HG03575 (cell line): Measurements from ENCODE around the gene MGAT5B.

Source experiments
- ATAC-seq: cut with Tn5 transposase; IDR thresholded peaks from one replicate; pipeline ENCODE4 v1.9.1; 2021; ENCODE audit not compliant: unreplicated experiment, insufficient number of reproducible peaks, low FRiP score; ENCODE audit errors: extremely low read depth

MGAT5B gene

GRCh38 chr17:76872221-76872873 is 4.1 kb downstream of the MGAT5B start:
- no peak for ATAC-seq

- ATAC-seq = no peak
These were observed 4.6 kb downstream of the MGAT5B start for GRCh38 chr17:76872874-76873221.

GRCh38 chr17:76873856-76874255 is 5.7 kb downstream of the MGAT5B start:
- ATAC-seq = no peak

GRCh38 chr17:76877437-76877836 is 9.2 kb downstream of the MGAT5B start:
- no peak for ATAC-seq

DNA sequence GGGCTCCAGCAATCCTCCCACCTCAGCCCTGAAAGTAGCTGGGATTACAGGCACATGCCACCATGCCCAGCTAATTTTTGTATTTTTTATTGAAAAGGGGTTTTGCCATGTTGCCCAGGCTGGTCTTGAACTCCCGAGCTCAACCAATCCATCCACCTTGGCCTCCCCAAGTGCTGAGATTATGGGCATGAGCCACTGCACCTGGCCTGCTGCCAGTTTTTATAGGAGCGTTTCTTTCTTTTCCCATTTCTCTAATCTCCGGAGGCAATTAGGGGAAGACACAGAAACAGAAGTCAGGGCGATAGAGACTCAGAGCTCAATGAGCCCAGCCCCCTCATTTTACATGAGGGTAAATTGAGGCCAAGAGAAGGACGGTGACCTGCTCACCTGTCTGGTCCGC is 10.4 kb downstream of the MGAT5B start:
- no peak for ATAC-seq

GRCh38 chr17:76879254-76879653 is 11.1 kb downstream of the MGAT5B start:
- ATAC-seq = no peak

DNA sequence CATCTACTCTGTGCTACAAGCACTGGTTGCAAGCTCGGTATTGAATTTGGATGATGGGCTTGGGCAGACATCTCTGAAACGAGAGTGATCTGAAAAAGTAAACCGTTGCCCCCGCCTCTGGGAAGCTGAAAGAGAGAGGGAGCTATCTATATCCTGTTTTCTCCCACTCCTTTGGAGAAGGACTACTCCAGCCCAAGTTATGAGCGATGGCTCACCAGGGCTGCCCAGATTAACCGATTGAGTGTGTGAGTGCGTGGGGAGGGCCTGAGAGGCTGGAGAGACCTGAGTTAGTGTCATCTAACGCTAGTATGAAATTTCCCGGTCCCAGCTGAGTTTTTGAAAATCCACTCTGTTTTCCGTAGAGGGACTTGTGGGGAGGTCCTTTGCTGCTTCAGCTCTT is 11.5 kb downstream of the MGAT5B start:
- no peak for ATAC-seq

GRCh38 chr17:76880268-76880667 is 12.1 kb downstream of the MGAT5B start:
- ATAC-seq = no peak

GRCh38 chr17:76880971-76881370 is 12.8 kb downstream of the MGAT5B start:
- no peak for ATAC-seq

DNA sequence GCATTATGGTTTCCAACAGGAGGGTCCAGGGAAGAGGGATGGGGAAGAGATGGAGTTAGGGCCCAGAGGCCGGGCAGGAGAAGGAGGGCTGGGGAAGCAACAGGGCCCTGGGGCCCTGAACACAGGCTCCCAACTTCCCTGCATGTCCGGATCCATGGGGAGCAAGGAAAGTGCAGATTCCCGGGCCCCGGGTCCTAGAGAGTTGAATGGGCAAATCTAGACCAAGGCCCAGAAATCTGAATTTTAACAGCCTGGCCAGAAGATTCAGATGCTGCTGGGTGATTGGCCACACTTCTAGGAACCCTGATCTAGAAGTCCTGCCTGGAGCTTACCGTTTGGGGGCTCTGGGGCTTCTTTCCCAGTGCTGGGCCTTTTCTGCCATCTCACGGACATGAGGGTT is 13.2 kb downstream of the MGAT5B start:
- no peak for ATAC-seq

DNA sequence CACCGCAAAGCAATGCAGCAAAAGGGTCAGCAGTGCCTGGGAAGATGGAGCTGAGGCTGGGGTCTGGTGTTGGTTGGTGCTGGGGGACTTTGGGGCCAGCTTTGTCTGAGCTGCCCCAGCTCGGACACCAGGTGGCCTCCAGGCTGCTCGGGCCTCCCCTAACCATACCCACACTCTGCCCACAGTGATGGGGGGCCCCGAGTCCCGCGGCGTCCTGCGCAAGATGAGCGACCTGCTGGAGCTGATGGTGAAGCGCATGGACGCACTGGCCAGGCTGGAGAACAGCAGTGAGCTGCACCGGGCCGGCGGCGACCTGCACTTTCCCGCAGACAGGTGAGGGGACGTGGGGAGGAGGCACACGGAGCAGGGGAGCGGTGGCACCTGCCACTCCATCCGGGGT is 13.8 kb downstream of the MGAT5B start:
- no peak for ATAC-seq

DNA sequence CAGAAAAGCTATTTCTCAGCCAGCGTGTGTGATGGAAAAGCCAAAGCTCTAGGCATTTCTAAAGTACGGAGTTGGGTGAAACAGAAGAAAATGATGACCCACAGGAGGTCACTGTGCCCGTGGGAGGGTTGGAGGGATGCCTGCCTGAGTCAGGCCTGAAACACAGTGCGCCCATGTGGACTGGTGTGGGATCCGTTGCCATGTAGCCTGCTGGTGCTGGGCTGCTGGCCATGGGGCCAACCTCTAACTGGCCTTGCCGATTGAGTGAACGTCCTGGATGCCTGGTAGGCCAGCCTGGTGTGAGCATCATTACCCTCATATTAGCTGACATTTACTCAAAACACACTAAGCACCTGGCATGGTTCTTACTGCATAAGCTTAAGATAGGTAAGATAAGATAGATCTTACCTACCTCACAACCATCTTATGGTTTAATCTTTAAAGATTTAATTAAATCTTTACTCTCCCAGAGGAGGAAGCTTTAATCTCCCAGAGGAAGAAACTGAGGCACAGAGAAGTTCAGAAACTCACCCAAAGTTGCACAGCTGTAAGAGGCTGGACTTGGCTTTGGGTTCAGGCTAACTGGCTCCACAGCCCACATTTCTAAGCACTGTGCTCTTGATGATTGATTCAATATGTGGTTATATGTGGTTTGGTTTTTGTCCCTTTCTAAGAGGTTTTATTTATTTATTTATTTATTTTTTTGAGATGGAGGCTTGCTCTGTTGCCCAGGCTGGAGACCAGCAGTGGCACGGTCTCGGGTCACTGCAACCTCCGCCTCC is 15.7 kb downstream of the MGAT5B start:
- ATAC-seq = no peak

DNA sequence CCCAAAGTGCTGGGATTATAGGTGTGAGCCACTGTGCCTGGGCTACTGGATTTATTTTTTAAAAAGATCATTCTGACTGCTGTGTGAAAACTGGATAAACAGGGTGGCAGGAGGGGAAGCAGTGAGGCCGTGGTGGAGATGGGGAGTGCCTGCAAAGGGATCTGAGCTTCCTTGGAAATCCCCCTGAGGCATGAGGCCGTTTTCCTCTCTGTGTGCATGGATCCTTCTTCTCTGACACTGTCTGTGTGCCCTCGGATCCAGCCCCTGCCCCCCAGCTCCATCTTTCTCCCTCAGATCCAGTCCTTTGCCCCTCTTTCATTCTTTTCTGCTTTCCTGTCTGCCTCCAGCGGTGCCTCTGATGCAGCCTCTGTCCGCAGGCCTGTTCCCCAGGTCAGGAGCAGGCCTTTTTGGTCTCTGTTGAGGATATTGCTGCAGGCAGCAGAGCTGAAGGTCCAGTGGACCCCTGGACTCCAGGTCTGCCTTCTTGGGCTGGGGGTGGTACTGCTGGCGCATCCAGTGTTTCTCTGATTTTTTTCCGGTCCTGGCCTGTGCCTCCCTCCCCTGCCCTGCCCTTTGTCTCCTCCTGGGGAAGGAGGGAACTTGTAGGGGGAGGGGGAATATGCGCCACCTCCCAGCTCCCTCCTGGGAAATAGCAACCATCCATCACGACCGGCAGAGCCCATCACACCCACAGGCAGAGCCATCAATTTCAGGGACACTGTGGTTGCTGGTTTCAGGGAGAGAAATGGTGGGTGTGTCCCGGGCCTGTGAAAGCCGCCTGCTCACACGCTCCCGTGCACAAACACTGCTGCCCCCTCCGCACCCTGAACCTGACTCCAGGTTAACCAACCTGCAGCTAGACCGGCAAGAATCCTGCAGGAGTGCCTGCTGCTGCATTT is 17.0 kb downstream of the MGAT5B start:
- no peak for ATAC-seq

DNA sequence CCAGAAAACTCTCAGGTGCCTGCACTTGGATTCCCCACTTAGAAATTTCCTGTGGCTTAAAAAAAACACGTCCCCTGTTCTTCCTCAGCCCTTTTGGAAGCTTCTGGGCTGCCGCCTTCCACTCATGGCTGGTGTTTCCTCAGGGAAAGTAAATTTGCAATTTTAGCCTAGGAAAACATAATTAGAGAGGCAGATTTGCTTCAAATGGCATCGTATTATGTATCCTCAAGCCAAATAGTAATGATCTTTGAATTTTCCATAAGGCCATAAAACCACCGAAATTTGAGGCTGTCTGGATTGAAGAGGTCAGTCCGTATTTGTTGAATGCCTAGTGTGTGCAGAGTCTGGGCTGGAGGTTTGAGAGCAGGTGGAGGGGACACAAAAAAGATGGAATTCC is 17.7 kb downstream of the MGAT5B start:
- no peak for ATAC-seq

DNA sequence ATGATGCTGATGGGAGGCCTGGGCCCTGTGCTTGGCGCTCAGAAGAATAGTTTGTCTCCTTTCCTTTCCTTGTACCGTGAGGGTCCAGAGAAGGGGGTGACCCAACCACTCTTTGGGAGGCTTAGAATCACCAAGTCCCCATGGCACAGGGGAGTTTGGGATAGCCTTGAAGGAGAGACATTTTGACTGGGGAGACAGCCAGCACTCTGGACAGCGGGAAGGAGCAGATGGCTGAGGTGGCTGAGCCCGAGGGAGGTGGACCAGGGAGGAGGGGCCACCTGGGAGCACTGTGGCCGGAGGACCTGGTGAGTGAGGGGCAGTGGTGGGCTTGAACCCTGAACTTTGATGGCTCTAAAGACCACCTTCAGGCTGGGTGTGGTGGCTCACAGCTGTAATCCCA is 18.2 kb downstream of the MGAT5B start:
- ATAC-seq = no peak

- ATAC-seq = no peak
These were observed 19.6 kb downstream of the MGAT5B start for GRCh38 chr17:76887802-76888201.

- ATAC-seq = no peak
These were observed 20.5 kb downstream of the MGAT5B start for GRCh38 chr17:76888661-76889060.

DNA sequence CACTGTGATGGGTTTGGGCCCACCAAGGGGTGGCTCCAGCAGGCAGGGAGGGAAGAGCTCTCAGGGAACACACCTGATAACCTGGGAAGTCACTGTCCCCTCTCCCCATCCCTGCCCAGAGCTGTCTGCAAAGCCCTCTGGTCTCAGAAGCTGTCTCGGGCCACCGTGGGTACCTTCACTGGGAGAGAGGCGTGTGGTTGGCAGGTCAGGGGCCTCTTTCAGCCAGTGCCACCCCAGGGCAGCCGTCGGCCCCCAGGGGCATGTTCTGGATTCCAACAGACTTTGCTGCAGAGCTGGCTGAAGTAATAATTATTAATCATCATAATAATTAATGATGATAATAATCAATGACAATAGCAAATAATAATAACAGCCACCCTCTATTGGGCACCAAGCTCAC is 21.1 kb downstream of the MGAT5B start:
- ATAC-seq = no peak

- ATAC-seq = no peak
These were observed 24.1 kb downstream of the MGAT5B start for GRCh38 chr17:76892329-76892728.
